ENCODE data around the gene MAP9.

Gene MAP9

DNA sequence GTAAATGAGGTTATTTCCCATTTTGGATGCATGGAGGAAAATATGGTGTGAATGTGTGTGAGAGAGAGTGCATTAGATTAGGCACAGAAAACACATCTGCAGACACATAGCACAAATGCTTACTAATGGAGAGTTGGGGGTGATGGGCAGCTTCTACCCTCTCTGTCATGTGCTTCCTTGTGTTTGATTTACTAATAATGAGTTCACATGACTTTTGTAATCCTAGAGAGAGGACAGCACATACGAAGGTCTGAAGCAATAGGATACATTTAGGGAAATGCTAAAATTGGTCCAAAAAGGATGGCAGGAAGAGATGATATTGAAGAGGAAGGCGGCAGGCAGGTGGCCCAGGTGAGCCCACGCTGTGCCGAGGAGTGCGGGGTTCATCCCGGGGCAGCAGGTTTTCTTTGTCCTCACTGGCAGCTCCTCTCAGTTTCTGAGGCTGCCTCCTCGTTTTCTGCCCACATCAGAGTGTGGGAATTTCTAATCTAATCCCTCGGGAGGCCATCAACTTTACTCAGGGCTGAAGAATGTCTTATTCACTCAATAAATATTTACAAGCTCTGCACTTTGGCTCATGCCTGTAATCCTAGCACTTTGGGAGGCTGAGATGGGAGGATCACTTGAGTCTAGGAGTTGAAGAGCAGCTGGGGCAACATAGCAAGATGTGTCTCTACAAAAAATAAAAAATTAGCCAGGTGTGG is 15.9 kb upstream of the MAP9 start:
- H3K4me3 ChIP-seq (replicated peaks in 1 of 2; ENCODE audit: low read depth in 2 of 2, low read length in 2 of 2) = no peak overlapping the region
- no peak for TF ChIP-seq CTCF (IDR thresholded peaks at IDR 0.05; ENCODE audit: low read depth, low read length)
- peak; percentile 80 to 91 for DNase-seq (ENCODE audit: low read depth in 2 of 2)

- TF ChIP-seq CTCF (IDR thresholded peaks at IDR 0.05; ENCODE audit: low read depth, low read length) = no peak
- no peak overlapping the region for H3K4me3 ChIP-seq (replicated peaks in 1 of 2; ENCODE audit: low read depth in 2 of 2, low read length in 2 of 2)
- no peak for DNase-seq (ENCODE audit: low read depth in 2 of 2)
These were observed 15.2 kb upstream of the MAP9 start for GRCh38 chr4:155391932-155392331.

DNA sequence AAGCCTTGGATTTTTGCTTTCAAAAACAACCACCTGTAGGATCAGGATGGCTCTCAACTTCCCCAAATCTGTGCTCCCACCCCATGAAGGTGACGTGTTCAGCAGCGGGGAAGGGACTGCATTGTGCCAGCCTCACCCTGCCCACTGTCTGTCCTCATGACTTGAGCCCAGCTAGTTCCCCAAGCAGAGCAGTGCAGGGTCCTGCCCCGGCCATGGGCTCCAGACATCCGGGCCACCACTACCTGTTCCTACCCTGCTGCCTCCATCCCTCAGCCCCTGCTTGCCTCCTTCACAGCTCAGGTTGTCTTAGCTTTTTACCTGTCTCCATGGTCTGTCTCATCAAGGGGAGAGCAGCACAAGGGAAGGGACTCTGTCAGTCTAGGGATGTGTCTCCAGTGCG is 11.4 kb upstream of the MAP9 start:
- DNase-seq (ENCODE audit: low read depth in 2 of 2) = no peak
- no peak for TF ChIP-seq CTCF (IDR thresholded peaks at IDR 0.05; ENCODE audit: low read depth, low read length)
- H3K4me3 ChIP-seq (replicated peaks in 1 of 2; ENCODE audit: low read depth in 2 of 2, low read length in 2 of 2) = no peak overlapping the region

GRCh38 chr4:155383541-155383940 is 6.8 kb upstream of the MAP9 start:
- DNase-seq (ENCODE audit: low read depth in 2 of 2) = no peak
- TF ChIP-seq CTCF (IDR thresholded peaks at IDR 0.05; ENCODE audit: low read depth, low read length) = no peak
- no peak overlapping the region for H3K4me3 ChIP-seq (replicated peaks in 1 of 2; ENCODE audit: low read depth in 2 of 2, low read length in 2 of 2)

DNA sequence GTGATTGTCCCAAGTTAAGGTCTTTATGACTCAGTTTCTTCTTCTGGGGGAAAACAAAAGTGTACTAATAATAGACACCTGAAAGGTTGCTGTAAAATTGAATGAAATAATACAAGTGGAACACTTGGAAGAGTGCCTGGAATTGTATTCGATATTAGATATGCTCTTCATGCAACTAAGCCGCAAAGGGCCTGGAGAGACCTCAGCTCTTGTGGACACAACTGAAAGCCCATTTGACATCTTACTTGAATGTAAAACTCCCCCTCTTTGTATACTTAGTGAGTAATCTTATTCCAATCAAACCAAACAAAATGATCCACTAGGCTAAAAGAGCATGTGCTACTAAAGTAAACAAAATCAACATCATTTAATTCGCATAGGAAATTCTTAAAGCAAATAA is 511 bp upstream of the MAP9 start:
- TF ChIP-seq CTCF (IDR thresholded peaks at IDR 0.05; ENCODE audit: low read depth, low read length) = no peak
- peak; percentile 23 to 32 for DNase-seq (ENCODE audit: low read depth in 2 of 2)
- peak overlapping the region; percentile 75 to 83 for H3K4me3 ChIP-seq (replicated peaks in 1 of 2; ENCODE audit: low read depth in 2 of 2, low read length in 2 of 2)

- no peak overlapping the region for H3K4me3 ChIP-seq (replicated peaks in 1 of 2; ENCODE audit: low read depth in 2 of 2, low read length in 2 of 2)
- peak; percentile 44 for TF ChIP-seq CTCF (IDR thresholded peaks at IDR 0.05; ENCODE audit: low read depth, low read length)
- peak; percentile 58 to 60 for DNase-seq (ENCODE audit: low read depth in 2 of 2)
These were observed 5.2 kb downstream of the MAP9 start for GRCh38 chr4:155371432-155372043.
